Measurements from ENCODE around the gene OR6C70.
"Not testable (repeated sequence)": the region's sequence is repeated elsewhere in the genome, so short reads cannot be mapped to it uniquely, and the experiment has no call there.

Gene OR6C70

GRCh38 chr12:55470088-55470829 is at the start of gene OR6C70:
TSS of gene OR6C70 (minus strand) at chr12:55470138. CDS start at chr12:55470138, 0 bp downstream.
- no peak for DNase-seq (ENCODE audit: low spot score)

GRCh38 chr12:55516391-55516790 is 46.5 kb upstream of the OR6C70 start:
- DNase-seq (ENCODE audit: low spot score), result no peak

DNA sequence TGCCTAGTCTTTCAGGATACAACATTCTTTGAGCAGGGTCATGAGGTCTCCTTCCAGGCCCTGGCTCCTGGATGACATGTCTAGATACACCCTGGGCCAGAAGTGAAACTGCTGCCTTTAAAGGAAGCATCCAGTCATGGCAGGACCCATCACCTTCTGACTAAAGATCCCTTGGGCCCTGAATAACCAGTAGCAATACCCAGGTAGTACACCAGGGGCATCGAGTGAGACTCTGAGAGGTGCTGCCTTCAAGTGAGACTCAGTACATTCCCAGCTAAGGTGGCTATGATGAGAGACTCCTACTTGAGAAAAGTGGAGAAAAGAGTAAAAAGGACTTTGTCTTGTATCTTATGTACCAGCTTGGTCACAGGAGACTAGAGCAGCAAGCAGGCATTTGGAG is 45.8 kb upstream of the OR6C70 start:
- no peak for DNase-seq (ENCODE audit: low spot score)

- DNase-seq (ENCODE audit: low spot score), result no peak
Measured at GRCh38 chr12:55501601-55502000, 31.7 kb upstream of the OR6C70 start.

GRCh38 chr12:55499810-55500252 is 29.9 kb upstream of the OR6C70 start:
- no peak for DNase-seq (ENCODE audit: low spot score)

DNA sequence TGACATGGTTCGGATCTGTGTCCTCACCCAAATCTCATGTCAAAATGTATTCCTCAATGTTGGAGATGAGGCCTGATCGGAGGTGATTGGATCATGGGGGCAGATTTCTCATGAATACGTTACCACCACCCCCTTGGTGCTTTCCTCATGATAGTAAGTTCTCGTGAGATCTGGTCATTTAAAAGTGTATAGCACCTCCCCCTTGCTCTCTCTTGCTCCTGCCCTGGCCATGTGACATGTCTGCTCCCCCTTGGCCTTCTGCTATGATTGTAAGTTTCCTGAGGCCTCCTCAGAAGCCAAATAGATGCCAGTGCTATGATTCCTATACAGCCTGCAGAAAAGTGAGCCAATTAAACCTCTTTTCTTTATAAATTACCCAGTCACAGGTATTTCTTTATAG is 29.3 kb upstream of the OR6C70 start:
- no peak for DNase-seq (ENCODE audit: low spot score)

DNA sequence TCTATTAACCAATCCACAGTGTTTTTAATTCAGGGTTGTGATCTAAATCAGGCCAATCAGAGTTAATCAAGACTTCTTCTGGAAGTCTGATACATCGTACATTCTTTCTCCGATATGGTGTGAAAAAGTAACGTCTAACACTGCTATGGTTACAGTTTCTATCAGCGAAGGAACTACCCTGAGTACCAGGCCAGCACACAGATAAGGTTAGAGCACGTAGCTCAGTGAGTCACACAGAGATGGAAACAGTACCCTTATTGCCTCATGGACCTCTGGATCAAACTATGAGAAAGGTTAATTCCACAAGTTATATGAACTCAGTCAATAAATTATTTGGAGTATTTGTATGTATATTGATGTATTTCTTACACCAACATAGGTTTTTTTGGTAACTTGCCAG is 25.6 kb upstream of the OR6C70 start:
- DNase-seq (ENCODE audit: low spot score), result no peak

GRCh38 chr12:55492078-55492477 is 22.1 kb upstream of the OR6C70 start, which contains the start of gene OR6C68:
TSS of gene OR6C68 (plus strand) at chr12:55492378. CDS start at chr12:55492378, 0 bp downstream.
- DNase-seq (ENCODE audit: low spot score), result no peak

DNA sequence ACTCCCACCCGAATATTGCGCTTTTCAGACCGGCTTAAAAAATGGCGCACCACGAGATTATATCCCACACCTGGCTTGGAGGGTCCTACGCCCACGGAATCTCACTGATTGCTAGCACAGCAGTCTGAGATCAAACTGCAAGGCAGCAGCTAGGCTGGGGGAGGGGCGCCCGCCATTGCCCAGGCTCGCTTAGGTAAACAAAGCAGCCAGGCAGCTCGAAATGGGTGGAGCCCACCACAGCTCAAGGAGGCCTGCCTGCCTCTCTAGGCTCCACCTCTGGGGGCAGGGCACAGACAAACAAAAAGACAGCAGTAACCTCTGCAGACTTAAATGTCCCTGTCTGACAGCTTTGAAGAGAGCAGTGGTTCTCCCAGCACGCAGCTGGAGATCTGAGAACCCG is 14.3 kb upstream of the OR6C70 start:
- not testable (repeated sequence) for DNase-seq (ENCODE audit: low spot score)

GRCh38 chr12:55479136-55479535 is 9.2 kb upstream of the OR6C70 start:
- DNase-seq (ENCODE audit: low spot score), result not testable (repeated sequence)

DNA sequence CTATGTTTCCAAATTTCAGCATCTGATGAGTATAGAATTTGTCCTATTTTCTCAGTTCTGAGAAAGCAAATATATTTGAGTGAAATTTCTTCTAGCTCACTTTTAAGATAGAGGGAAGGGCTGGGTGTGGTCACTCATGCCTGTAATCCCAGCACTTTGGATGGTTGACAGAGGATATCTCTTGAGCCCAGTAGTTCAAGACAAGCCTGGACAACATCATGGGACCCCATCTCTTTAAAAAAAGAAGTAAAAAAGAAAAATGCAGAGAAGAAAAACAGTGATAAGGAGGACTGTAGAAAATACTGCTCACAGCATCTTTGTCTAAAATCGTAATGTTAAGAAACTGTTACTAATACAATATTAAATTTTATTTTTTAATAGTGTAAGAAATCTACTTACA is 2.3 kb upstream of the OR6C70 start:
- no peak for DNase-seq (ENCODE audit: low spot score)

GRCh38 chr12:55469291-55469690 is 647 bp downstream of the OR6C70 start:
- DNase-seq (ENCODE audit: low spot score), result no peak

DNA sequence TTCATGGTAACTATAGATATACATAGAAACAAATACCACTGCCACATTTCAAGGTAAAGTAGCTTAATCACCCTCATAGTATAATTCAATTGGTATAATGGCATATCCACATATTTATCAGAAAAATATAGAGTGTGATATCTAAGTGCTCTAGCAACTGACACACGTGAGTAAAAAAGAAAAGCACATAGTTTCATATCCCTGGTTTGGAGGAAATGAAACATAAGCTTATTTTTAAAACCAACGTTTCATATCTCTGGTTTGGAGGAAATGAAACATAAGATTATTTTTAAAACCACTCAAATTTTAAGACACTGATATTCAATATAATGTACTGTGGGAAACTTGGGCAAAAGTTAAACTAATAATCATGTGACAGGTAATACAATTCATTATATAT is 2.1 kb downstream of the OR6C70 start:
- no peak for DNase-seq (ENCODE audit: low spot score)

- not testable (repeated sequence) for DNase-seq (ENCODE audit: low spot score)
Measured at GRCh38 chr12:55464926-55465325, 5.0 kb downstream of the OR6C70 start.

DNA sequence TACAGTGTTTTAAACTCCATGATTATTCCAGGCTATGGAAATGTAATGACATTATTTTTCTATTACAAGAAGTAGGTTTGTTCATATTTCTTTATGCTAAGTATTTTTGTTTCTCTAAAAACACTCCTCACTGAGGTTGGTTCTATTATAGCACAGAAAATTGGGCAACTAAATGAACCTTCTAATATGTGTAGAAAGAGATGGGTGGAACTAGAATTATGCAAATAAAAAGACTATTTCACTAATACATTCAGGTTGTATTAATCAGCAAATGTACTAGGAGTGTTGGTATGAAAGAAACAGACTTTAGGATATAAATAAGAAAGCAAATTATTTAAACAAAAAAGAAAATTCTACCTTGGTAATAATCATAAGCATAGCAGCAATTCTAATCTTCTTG is 21.1 kb downstream of the OR6C70 start:
- no peak for DNase-seq (ENCODE audit: low spot score)

- no peak for DNase-seq (ENCODE audit: low spot score)
Measured at GRCh38 chr12:55446326-55446725, 23.6 kb downstream of the OR6C70 start.

DNA sequence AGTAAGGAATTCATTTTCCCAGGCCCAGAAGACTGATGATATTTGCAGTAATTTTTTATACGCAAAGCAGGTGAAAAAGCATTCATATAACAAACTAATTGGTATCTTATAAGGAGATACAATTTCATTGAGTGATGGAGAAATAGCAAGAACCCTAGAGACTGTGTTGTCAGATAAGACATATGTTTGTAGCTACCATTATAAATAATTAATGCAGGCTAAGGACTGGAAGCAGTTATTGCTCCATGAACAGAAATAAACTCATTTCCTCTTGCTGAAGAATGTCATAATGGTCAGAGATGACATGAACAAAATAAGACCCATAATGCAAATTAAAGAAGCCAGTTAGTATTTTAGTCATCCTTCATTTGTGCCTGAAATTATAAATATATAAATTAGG is 24.6 kb downstream of the OR6C70 start:
- no peak for DNase-seq (ENCODE audit: low spot score)

DNA sequence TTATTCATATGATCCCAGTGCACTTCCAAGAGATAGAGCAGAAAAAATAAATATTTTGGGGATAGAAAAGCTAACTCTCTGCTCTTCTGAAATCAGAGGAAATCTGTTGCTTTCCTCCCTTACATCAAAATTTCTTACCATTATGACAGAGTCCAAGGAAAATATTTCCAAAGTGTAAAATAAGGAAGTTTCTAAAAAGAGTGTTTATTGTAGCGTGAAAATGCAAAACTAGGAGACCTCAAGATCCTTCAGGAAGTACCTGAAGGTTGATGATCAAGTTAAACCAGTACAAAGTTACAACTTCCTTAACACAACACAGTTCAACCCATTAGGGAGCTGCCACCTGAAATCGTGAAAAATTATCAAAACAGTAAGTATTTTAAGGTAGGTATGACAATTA is 26.2 kb downstream of the OR6C70 start, which contains the start of gene OR6C2:
Gene OR6C2 (plus strand): TSS at position 301 of the 400 bp plus-strand sequence. CDS start 8,138 bp downstream, outside the sequence.
- DNase-seq (ENCODE audit: low spot score), result no peak

- not testable (repeated sequence) for DNase-seq (ENCODE audit: low spot score)
Measured at GRCh38 chr12:55441233-55441632, 28.7 kb downstream of the OR6C70 start.

DNA sequence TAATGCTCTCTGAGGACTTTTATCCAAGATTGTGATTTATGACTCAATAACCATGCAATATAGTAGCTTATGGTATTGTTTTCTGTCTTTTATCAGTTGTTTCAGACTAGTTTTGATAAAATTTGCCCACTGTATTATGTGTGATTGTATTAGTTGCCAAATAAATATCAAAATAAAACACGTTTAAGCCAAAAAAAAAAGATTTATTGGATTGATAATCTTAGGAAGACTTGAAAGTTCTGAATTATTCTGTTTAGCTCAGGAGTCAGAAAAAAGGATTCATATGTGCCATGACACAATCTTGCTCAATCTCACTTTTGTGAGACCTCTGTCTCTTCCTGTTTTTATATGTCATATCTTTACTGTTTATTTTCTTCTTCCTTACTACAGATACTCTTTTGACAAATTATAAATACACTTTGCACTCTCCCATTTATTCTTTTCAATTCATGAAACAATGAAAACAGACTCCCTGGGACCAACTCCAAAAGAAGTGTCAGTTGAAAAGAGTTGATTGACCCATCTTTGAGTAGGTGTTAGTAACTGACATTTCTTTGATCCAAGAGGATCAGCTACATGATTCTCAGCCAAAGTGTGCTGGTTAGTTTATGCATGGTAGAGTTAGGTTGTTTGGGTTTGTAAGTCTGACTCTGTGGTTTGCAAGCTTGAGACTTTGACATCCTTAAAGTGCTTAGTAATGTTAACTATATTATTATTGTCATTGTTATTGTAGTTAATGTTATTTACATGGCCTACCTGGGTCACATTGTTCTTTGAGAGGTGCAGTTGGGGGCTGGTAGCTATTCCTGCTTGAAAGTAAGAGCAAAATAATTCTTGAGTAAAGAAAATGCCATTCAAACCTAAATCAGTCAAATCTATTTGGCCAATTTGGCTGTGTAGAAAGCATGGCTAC is 41.4 kb downstream of the OR6C70 start:
- DNase-seq (ENCODE audit: low spot score), result no peak

DNA sequence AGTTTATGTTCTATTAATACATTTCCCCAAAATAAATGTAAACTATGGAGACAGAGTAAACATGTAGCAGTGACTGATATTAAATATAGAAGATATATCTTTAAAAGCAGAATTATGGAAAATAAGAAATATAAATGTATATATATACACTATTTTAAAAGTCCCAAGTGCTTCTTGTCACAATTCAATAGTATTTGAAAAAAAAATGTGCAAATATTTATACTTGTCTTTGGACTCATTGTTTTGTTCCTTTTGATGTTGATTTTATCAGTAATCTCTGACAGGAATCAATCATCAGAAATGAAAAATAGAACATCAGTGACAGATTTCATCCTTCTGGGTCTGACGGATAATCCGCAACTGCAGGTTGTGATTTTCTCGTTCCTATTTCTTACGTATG is 44.0 kb downstream of the OR6C70 start, which contains the start of gene OR6C76:
Gene OR6C76 (plus strand): TSS at position 301 of the 400 bp plus-strand sequence. CDS start 0 bp downstream, at position 301.
- no peak for DNase-seq (ENCODE audit: low spot score)

DNA sequence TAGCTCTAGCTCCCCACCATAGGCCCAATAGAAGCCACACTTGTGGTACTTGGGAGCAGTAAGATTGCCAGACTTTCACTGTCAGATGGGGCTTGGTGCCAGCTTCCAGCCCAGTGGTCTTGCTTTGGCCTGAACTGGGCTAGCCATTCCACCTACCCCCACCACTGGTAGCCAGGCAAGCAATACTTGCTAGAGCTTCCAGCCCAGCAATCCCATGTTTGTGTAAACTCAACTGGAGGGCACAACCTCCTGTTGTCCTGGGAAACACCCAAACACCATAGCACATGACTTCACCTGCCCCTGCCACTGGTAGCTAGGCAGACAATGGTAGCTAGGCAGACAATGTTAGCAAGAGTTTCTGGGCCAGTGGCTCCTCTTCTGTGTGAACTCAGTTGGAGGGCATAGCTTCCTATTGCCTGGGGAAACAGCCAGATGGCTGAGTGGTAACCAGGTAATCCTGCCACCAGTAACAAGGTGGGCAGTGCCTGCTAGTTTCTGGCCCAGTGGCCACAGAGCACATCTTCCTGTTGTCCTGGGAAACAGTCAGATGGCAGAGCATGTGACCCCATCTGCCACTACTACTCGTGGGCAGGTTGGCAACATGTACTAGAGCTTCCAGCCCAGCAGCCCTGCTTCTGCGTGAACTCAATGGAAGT is 49.5 kb downstream of the OR6C70 start:
- DNase-seq (ENCODE audit: low spot score), result no peak
